ENCODE measurements around the gene PELO.

DNA sequence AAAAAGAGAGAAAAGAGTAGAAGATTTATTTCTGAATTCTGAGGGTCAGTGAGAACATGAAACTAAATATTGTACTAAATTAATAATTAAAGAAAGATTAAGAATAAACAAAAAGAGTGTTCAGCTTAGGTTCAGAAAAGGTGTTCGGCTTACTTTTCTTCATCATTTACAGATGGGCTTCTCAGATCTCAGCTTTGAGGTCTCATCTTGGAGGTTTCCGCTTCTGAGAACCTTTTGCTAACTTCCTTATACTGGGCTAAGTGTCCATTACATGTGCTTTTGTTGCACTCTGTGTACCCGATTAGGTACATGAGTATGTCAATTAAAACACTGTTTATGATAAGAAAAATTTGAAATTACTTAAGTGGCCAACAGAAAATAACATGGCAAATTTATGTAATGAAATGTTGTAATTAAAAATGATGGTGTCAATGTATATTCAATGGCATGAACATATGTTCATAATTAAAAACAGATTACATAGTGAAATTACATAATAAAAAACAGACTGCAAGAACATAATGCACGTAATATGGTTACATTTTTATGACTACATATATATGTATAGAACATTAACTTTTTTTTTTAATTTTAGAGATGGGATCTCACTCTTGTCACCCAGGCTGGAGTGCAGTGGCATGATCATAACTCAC, 17.3 kb upstream of the PELO start:
- TF ChIP-seq ZNF274 (IDR thresholded peaks at IDR 0.05; ENCODE audit: low read depth, low read length) (no peak), YY1 (IDR thresholded peaks at IDR 0.05; ENCODE audit: insufficient read depth, insufficient read length) (no peak)

Measured in NT2/D1 (cell line).